HEK293 (cell line): ENCODE results near the gene SMKR1.
"Not testable (repeated sequence)": the region's sequence is repeated elsewhere in the genome, so short reads cannot be mapped to it uniquely, and the experiment has no call there.

Experiments
- CTCF ChIA-PET: fragments of 350-600 bp; formaldehyde crosslinking; extraction: SDS; loops from one replicate; lab custom pipeline; 2021; ENCODE audit warnings: antibody characterized with exemption; lab: Yijun Ruan, JAX
- POLR2A ChIA-PET: fragments of 300-600 bp; formaldehyde crosslinking; extraction: SDS; loops from one replicate; lab custom pipeline; 2020; ENCODE audit warnings: antibody characterized with exemption, inconsistent platforms; lab: Yijun Ruan, JAX
- H3K27ac ChIP-seq: fragments of 200-500 bp; sonication (Bioruptor generic); 2 replicates; pipeline ENCODE4 v1.5.1; 2014; ENCODE audit warnings: low read depth, low read length, control low read depth, inconsistent platforms; ENCODE audit errors: extremely low read depth
- H3K36me3 ChIP-seq, 2 experiments: fragments of 200-500 bp in 1 of 2; sonication (Bioruptor generic) in 1 of 2; 1 replicate in 1 of 2; 2 replicates in 1 of 2; pipeline ENCODE4 v1.5.1; 2014 to 2017; ENCODE audit warnings: inconsistent platforms in 2 of 2, low read length in 2 of 2; ENCODE audit not compliant: control insufficient read depth in 2 of 2, insufficient read depth in 1 of 2
- H3K4me1 ChIP-seq: fragments of 200-500 bp; sonication (Bioruptor generic); 2 replicates; pipeline ENCODE4 v1.5.1; 2014; ENCODE audit warnings: mild to moderate bottlenecking, low read length, inconsistent platforms; ENCODE audit not compliant: control insufficient read depth, insufficient read depth
- H3K4me3 ChIP-seq: 2 replicates; pipeline ENCODE4 v1.5.1; 2011; ENCODE audit warnings: low read depth, mild to moderate bottlenecking, control low read depth, low read length, moderate library complexity
- H3K9me3 ChIP-seq: fragments of 200-500 bp; sonication (Bioruptor generic); 2 replicates; pipeline ENCODE4 v1.5.1; 2014; ENCODE audit warnings: low read depth, low read length, inconsistent platforms; ENCODE audit not compliant: control insufficient read depth, insufficient read depth
- GLIS1 ChIP-seq: fragments of 450-650 bp; formaldehyde crosslinking; IDR thresholded peaks from 2 replicates; pipeline ENCODE4 v1.5.1; 2016; ENCODE audit warnings: missing biosample characterization, missing genetic modification characterization
- HOXA7 ChIP-seq: sonication (generic); formaldehyde crosslinking; IDR thresholded peaks from 2 replicates; pipeline ENCODE4 v1.8.1; 2022; ENCODE audit warnings: missing genetic modification reagents, borderline replicate concordance
- KLF1 ChIP-seq: fragments of 450-650 bp; formaldehyde crosslinking; IDR thresholded peaks from 2 replicates; pipeline ENCODE4 v1.5.1; 2016; ENCODE audit warnings: missing biosample characterization, missing genetic modification characterization
- PRDM4 ChIP-seq: fragments of 450-650 bp; formaldehyde crosslinking; IDR thresholded peaks from 2 replicates; pipeline ENCODE4 v1.5.1; 2017; ENCODE audit warnings: missing biosample characterization, missing genetic modification characterization
- TRIM28 ChIP-seq: IDR thresholded peaks from 2 replicates; pipeline ENCODE4 v1.6.1; 2011; ENCODE audit warnings: low read length, control low read depth, borderline replicate concordance
- ZBTB10 ChIP-seq: fragments of 450-650 bp; formaldehyde crosslinking; IDR thresholded peaks from 2 replicates; pipeline ENCODE4 v1.5.1; 2016; ENCODE audit warnings: missing biosample characterization, missing genetic modification characterization
- ZFP69B ChIP-seq: fragments of 450-650 bp; formaldehyde crosslinking; IDR thresholded peaks from 2 replicates; pipeline ENCODE4 v1.5.1; 2016; ENCODE audit warnings: missing biosample characterization, missing genetic modification characterization
- ZNF140 ChIP-seq: fragments of 450-650 bp; formaldehyde crosslinking; IDR thresholded peaks from 2 replicates; pipeline ENCODE4 v1.5.1; 2016; ENCODE audit warnings: missing biosample characterization, missing genetic modification characterization
- ZNF184 ChIP-seq: fragments of 450-650 bp; IDR thresholded peaks from 2 replicates; pipeline ENCODE4 v1.5.1; 2018; ENCODE audit warnings: missing biosample characterization, mild to moderate bottlenecking, missing genetic modification characterization
- ZNF311 ChIP-seq: fragments of 450-650 bp; formaldehyde crosslinking; IDR thresholded peaks from 2 replicates; pipeline ENCODE4 v1.5.1; 2017; ENCODE audit warnings: missing biosample characterization, missing genetic modification characterization, borderline replicate concordance
- ZNF423 ChIP-seq: fragments of 450-650 bp; formaldehyde crosslinking; IDR thresholded peaks from 2 replicates; pipeline ENCODE4 v1.5.1; 2016; ENCODE audit warnings: missing biosample characterization, missing genetic modification characterization
- ZNF501 ChIP-seq: fragments of 450-650 bp; formaldehyde crosslinking; IDR thresholded peaks from 2 replicates; pipeline ENCODE4 v1.5.1; 2016; ENCODE audit warnings: missing biosample characterization, missing genetic modification characterization
- ZNF529 ChIP-seq: fragments of 450-650 bp; formaldehyde crosslinking; IDR thresholded peaks from 2 replicates; pipeline ENCODE4 v1.5.1; 2017; ENCODE audit warnings: missing genetic modification characterization, missing biosample characterization; ENCODE audit not compliant: insufficient replicate concordance
- ZNF629 ChIP-seq: fragments of 450-650 bp; formaldehyde crosslinking; IDR thresholded peaks from 2 replicates; pipeline ENCODE4 v1.5.1; 2017; ENCODE audit warnings: missing biosample characterization, missing genetic modification characterization
- ZNF768 ChIP-seq: fragments of 450-650 bp; formaldehyde crosslinking; IDR thresholded peaks from 2 replicates; pipeline ENCODE4 v1.5.1; 2018; ENCODE audit warnings: missing biosample characterization, mild to moderate bottlenecking, missing genetic modification characterization

SMKR1 gene

GRCh38 chr7:129529643-129530042 lies 27.3 kb downstream of the SMKR1 start:
- Histone ChIP-seq H3K4me3 (no peak overlapping the region), H3K36me3 (no peaks in the 10 kb centered on the region), H3K4me1 (no peaks in the 10 kb centered on the region), H3K9me3 (no peaks in the 10 kb centered on the region), H3K27ac (no peak overlapping the region)
- ChIA-PET POLR2A (no interaction called here), CTCF (interaction anchor here (0.6 to 0.7 kb wide), 2 partner anchors 78 to 83 kb away, joined by 3 to 5 read pairs; no protein-coding TSS in a partner anchor)
- TF ChIP-seq HOXA7 (no peak), ZNF311 (tag by site-specific recombination) (no peak), ZFP69B (tag by site-specific recombination) (no peak), ZNF501 (no peak), ZNF768 (tag by site-specific recombination) (no peak), PRDM4 (tag by site-specific recombination) (no peak)

- Histone ChIP-seq H3K4me1 (no peaks in the 10 kb centered on the region), H3K9me3 (no peaks in the 10 kb centered on the region), H3K4me3 (no peak overlapping the region), H3K27ac (no peak overlapping the region), H3K36me3 (no peaks in the 10 kb centered on the region)
- ChIA-PET CTCF (no interaction called here), POLR2A (no interaction called here)
- TF ChIP-seq ZNF423 (tag by site-specific recombination) (no peak), ZNF529 (tag by site-specific recombination) (no peak), GLIS1 (tag by site-specific recombination) (peak; percentile 71), ZNF184 (tag by site-specific recombination) (peak; percentile 30; the same call in 1 of the 2 replicates), ZNF629 (tag by site-specific recombination) (peak; percentile 31; the same call in 1 of the 2 replicates)
These were observed 28.6 kb downstream of the SMKR1 start for GRCh38 chr7:129530795-129531391.

- no peaks in the 10 kb centered on the region for H3K36me3 ChIP-seq
- H3K4me3 ChIP-seq: no peak overlapping the region
- no peak overlapping the region for H3K27ac ChIP-seq
- H3K9me3 ChIP-seq: no peaks in the 10 kb centered on the region
- TF ChIP-seq TRIM28: no peak
- no peak for TF ChIP-seq ZBTB10 (tag by site-specific recombination)
- ChIA-PET CTCF (interaction anchor here (0.5 to 0.8 kb wide), 2 partner anchors 79 to 113 kb away, joined by 3 read pairs; no protein-coding TSS in a partner anchor), POLR2A (no interaction called here)
- no peaks in the 10 kb centered on the region for H3K4me1 ChIP-seq
These were observed 29.4 kb downstream of the SMKR1 start for GRCh38 chr7:129531721-129532120.

- no peak overlapping the region for H3K27ac ChIP-seq
- H3K4me1 ChIP-seq: no peaks in the 10 kb centered on the region
- no peaks in the 10 kb centered on the region for H3K9me3 ChIP-seq
- TF ChIP-seq KLF1 (tag by site-specific recombination) (peak; percentile 45; the same call in 1 of the 2 replicates), ZNF140 (tag by site-specific recombination) (no peak)
- TF ChIP-seq, all 188 proteins: peak for 1
- no peaks in the 10 kb centered on the region for H3K36me3 ChIP-seq
- CTCF ChIA-PET: interaction anchor here (0.5 to 0.8 kb wide), 2 partner anchors 78 to 114 kb away, joined by 3 read pairs; no protein-coding TSS in a partner anchor
- H3K4me3 ChIP-seq: no peak overlapping the region
- POLR2A ChIA-PET: interaction anchor here (0.5 kb wide), 1 partner anchor 11 kb away, joined by 5 read pairs; no protein-coding TSS in a partner anchor
These were observed 30.0 kb downstream of the SMKR1 start for GRCh38 chr7:129532375-129532774.

- H3K4me1 ChIP-seq, H3K27ac ChIP-seq, CTCF ChIA-PET, H3K4me3 ChIP-seq, H3K9me3 ChIP-seq, H3K36me3 ChIP-seq: not testable (repeated sequence)
- POLR2A ChIA-PET: interaction anchor here (0.7 kb wide), 2 partner anchors 54 to 79 kb away, joined by 6 read pairs; no protein-coding TSS in a partner anchor
These were observed 32.4 kb downstream of the SMKR1 start for GRCh38 chr7:129534558-129535274.
